Central memory CD8-positive, alpha-beta T cell (primary cell): ENCODE results near the gene TARBP1.
"Not testable (repeated sequence)": the region's sequence is repeated elsewhere in the genome, so short reads cannot be mapped to it uniquely, and the experiment has no call there.

Experiments
- ATAC-seq: fragments of 150-1000 bp; cut with Tn5 transposase; replicated peaks from 2 replicates; pipeline ENCODE4 v1.10.0; 2022; ENCODE audit warnings: mild to moderate bottlenecking, moderate FRiP score, moderate number of reproducible peaks; ENCODE audit not compliant: poor library complexity, severe bottlenecking; ENCODE audit errors: extremely low read depth
- DNase-seq, 2 donors: peaks; one replicate each; pipeline ENCODE4 v3.0.0; 2021; ENCODE audit warnings: low spot score in 2 of 2
- H3K27ac Mint-ChIP-seq: one replicate; pipeline ENCODE4 v1.8.0; 2022; ENCODE audit warnings: low read depth, mild to moderate bottlenecking, moderate library complexity, mixed read lengths
- H3K27me3 Mint-ChIP-seq: one replicate; pipeline ENCODE4 v1.8.0; 2022; ENCODE audit warnings: mixed read lengths
- H3K36me3 Mint-ChIP-seq: one replicate; pipeline ENCODE4 v1.8.0; 2022; ENCODE audit warnings: mild to moderate bottlenecking, moderate library complexity, mixed read lengths; ENCODE audit not compliant: insufficient read depth
- H3K4me1 Mint-ChIP-seq: one replicate; pipeline ENCODE4 v1.8.0; 2022; ENCODE audit warnings: mixed read lengths
- H3K4me3 Mint-ChIP-seq: one replicate; pipeline ENCODE4 v1.8.0; 2022; ENCODE audit warnings: mild to moderate bottlenecking, moderate library complexity, mixed read lengths
- H3K9me3 Mint-ChIP-seq: one replicate; pipeline ENCODE4 v1.8.0; 2022; ENCODE audit warnings: mixed read lengths

Gene TARBP1

DNA sequence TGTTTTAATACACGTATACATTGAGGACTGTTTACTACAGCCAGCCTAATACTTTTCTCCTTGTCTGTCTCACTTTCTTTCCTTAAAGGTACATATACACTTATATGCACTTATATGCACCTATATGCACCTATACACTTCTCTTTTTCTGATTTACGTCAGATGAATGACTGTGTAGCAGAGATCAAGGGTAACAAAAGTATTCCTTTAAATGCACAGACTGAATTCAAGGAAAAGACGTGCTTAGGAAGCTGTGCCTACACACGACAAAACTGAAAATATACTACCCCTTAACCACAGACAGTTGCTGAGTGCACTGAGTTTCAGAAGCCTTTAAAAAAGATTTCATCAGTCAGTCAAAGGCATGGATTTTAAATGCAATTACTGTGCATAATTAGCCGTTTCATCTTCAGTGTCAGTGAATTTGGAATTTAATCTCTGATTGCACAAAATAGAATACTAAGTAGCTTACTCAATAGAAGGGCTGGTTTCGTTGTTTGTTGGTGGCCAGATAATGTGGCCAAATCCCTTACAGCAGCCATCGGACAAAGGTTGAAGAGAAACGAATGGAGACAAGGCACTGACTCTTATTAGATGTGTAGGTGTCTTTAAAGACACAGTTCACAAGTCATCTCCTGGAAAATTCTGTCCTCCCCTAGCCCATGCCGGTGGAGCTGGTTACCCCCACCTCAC, 38.3 kb upstream of the TARBP1 start:
- ATAC-seq, result no peak
- Mint-ChIP-seq H3K36me3 (no peaks in the 10 kb centered on the region), H3K27ac (no peak overlapping the region), H3K4me1 (no peaks in the 10 kb centered on the region), H3K27me3 (peaks cover 8% of the 10 kb centered on the region), H3K9me3 (no peaks in the 10 kb centered on the region), H3K4me3 (no peak overlapping the region)
- DNase-seq, result no peak

GRCh38 chr1:234515821-234516241, 36.9 kb upstream of the TARBP1 start:
- no peak for DNase-seq
- Mint-ChIP-seq H3K4me1 (no peaks in the 10 kb centered on the region), H3K4me3 (no peak overlapping the region), H3K9me3 (no peaks in the 10 kb centered on the region), H3K36me3 (no peaks in the 10 kb centered on the region), H3K27me3 (no peaks in the 10 kb centered on the region), H3K27ac (no peak overlapping the region)
- no peak for ATAC-seq

DNA sequence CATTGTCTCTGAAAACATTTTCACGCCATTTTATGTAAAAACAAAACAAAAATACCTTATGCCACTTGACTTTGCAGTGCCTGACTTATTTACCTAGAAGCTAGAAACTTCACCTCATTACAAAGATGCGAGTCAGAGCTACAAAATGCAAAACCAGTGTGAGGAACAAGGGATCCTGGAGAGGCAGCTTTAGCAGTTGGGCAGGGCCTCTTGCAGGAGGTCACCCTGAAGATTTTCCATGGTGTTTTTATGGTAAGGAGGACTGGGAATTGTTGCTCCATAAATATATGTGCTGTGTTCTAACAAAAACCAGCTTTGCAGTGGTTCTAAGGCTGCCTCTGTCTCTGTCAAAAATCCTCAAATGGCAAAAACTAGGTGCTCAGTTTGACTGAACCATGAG, 36.4 kb upstream of the TARBP1 start:
- Mint-ChIP-seq H3K36me3 (no peaks in the 10 kb centered on the region), H3K4me3 (no peak overlapping the region), H3K9me3 (no peaks in the 10 kb centered on the region), H3K27ac (no peak overlapping the region), H3K27me3 (no peaks in the 10 kb centered on the region), H3K4me1 (no peaks in the 10 kb centered on the region)
- DNase-seq (no peak), ATAC-seq (no peak)

DNA sequence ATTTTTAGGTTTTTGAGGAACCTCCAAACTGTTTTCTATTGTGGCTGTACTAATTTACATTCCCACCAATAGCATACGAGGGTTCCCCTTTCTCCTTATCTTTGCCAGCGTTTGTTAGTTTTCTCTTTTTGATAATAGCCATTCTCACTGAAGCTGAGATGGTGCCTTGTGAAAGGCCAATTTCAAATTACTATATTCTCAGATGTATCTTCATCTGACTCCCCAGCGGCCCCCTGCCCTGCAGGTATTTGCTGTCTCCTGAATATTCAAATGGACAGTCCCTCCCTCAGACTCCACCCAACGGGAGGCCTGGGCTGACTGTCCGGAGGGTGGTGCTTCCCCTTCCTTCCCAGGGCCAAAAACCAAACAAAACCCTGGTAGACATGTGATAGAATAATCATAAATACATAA, 33.5 kb upstream of the TARBP1 start:
- Mint-ChIP-seq H3K36me3 (no peaks in the 10 kb centered on the region), H3K27me3 (peaks cover 20% of the 10 kb centered on the region), H3K27ac (no peak overlapping the region), H3K4me3 (no peak overlapping the region), H3K4me1 (no peaks in the 10 kb centered on the region), H3K9me3 (no peaks in the 10 kb centered on the region)
- DNase-seq, result no peak
- ATAC-seq, result no peak

- Mint-ChIP-seq H3K4me1 (no peaks in the 10 kb centered on the region), H3K27ac (no peak overlapping the region), H3K27me3 (peaks cover 20% of the 10 kb centered on the region), H3K36me3 (no peaks in the 10 kb centered on the region), H3K9me3 (no peaks in the 10 kb centered on the region), H3K4me3 (no peak overlapping the region)
- DNase-seq (no peak), ATAC-seq (no peak)
Measured at GRCh38 chr1:234509457-234510328, 30.7 kb upstream of the TARBP1 start.

DNA sequence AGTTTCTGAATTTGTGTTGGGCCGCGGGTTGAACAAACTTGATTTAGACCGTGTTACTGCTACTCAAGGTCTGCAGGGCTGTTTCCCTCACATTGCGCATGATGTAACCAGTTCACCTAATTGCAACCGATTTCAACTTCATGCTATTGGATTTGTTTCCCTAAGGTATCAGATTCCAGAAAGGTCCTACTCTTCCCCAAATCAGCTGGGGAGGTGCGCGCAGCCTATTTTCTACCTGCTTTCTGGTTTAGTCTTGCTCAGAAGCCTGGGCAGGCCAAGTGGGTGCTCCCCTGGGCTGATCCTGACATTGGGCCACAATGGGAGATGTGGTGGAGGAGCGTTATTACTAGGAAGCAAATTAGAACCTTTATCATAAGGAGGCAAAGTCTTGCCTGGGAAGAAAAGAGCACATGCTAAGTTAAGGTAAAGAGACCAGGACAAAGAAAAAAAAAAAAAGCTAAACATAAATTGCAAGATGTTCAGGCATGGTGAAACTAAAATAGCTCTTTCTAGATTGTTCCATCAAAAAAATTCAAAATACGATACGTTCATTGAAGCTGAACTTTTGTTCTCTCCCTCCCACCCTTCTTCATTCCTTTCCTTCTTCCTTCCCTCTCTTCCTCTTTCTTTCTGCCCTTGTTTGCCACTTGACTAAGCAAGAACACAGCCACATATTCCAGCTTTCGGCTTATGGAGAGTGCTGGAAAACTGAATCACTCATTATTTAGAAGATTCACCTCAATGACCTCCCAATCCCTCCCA, 28.8 kb upstream of the TARBP1 start:
- ATAC-seq (no peak), DNase-seq (no peak)
- Mint-ChIP-seq H3K9me3 (no peaks in the 10 kb centered on the region), H3K27me3 (peaks cover 20% of the 10 kb centered on the region), H3K4me1 (no peaks in the 10 kb centered on the region), H3K36me3 (no peaks in the 10 kb centered on the region), H3K27ac (no peak overlapping the region), H3K4me3 (no peak overlapping the region)

- Mint-ChIP-seq H3K9me3 (no peaks in the 10 kb centered on the region), H3K27me3 (peaks cover 20% of the 10 kb centered on the region), H3K27ac (no peak overlapping the region), H3K4me3 (no peak overlapping the region), H3K4me1 (no peaks in the 10 kb centered on the region), H3K36me3 (no peaks in the 10 kb centered on the region)
- ATAC-seq (no peak), DNase-seq (no peak)
Measured at GRCh38 chr1:234507089-234507488, 28.1 kb upstream of the TARBP1 start.

DNA sequence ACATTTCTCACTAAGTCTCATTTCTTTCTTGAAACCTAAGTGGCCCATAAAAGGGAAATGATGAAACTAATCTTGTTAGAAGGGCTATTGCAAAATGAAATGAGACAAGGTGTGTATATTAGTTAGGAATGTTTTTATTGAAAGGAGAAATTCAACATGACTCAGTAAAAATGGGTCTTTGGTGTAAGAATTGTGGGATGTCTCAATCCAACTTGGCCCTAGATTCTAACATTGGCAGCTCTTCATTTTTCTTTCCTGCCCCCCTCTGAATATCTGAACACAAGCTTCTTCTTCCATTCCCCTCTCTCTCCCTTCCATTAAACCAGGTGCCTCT, 26.8 kb upstream of the TARBP1 start:
- H3K36me3 Mint-ChIP-seq, result no peaks in the 10 kb centered on the region
- no peak overlapping the region for H3K4me3 Mint-ChIP-seq
- no peaks in the 10 kb centered on the region for H3K4me1 Mint-ChIP-seq
- peaks cover 20% of the 10 kb centered on the region for H3K27me3 Mint-ChIP-seq
- ATAC-seq (no peak), DNase-seq (no peak)
- no peak overlapping the region for H3K27ac Mint-ChIP-seq
- H3K9me3 Mint-ChIP-seq, result no peaks in the 10 kb centered on the region

DNA sequence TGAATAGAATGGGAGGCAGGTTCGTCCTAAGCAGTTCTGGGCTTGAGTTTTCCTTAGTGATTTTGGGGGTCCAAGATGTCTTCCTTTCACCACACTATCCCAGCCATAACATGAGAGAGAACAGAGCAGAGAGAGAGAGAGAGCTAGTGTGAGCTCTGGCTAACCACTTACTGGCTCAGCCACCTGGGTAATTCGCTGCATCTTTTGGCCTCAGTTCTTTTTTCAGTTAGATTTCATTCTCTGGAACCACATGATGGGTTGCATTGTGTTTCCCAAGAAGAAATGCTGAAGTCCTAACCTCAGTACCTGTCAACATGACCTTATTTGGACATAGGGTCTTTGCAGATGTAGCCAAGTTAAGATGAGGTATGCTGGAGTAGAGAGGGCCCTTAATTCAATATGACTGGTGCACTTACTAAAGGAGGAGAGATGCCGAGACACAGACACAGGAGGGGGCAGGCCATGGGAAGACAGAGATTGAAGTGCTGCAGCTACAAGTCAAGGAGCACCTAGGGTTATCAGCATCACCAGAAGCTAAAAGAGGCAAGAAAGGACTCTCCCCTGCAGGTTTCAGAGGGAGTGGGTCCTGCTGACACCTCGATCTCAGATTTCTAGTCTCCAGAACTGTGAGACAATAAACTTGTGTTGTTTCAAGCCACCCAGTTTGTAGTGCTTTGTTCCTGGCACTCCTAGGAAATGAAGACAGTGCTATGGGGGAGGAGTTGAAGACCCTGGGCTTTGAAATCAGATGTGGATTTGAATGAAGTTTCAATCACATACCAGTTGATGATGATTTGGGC, 26.2 kb upstream of the TARBP1 start:
- Mint-ChIP-seq H3K4me3 (no peak overlapping the region), H3K4me1 (no peaks in the 10 kb centered on the region), H3K27ac (no peak overlapping the region), H3K27me3 (peaks cover 18% of the 10 kb centered on the region), H3K36me3 (no peaks in the 10 kb centered on the region), H3K9me3 (no peaks in the 10 kb centered on the region)
- no peak for DNase-seq
- ATAC-seq, result no peak

DNA sequence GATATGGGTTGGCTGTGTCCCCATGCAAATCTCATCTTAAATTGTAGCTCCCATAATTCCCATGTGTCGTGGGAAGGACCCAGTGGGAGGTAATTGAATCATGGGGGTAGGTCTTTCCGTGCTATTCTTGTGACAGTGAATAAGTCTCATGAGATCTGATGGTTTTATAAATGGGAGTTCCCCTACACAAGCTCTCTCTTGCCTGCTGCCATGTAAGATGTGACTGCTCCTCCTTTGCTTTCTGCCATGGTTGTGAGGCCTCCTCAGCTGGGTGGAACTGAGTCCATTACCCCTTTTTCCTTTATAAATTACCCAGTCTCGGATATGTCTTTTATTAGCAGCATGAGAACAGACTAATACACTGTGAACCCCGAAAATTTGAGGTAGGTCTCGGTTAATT, 25.3 kb upstream of the TARBP1 start:
- not testable (repeated sequence) for H3K9me3 Mint-ChIP-seq, ATAC-seq, H3K27ac Mint-ChIP-seq, H3K36me3 Mint-ChIP-seq, H3K4me3 Mint-ChIP-seq, H3K27me3 Mint-ChIP-seq, H3K4me1 Mint-ChIP-seq, DNase-seq

DNA sequence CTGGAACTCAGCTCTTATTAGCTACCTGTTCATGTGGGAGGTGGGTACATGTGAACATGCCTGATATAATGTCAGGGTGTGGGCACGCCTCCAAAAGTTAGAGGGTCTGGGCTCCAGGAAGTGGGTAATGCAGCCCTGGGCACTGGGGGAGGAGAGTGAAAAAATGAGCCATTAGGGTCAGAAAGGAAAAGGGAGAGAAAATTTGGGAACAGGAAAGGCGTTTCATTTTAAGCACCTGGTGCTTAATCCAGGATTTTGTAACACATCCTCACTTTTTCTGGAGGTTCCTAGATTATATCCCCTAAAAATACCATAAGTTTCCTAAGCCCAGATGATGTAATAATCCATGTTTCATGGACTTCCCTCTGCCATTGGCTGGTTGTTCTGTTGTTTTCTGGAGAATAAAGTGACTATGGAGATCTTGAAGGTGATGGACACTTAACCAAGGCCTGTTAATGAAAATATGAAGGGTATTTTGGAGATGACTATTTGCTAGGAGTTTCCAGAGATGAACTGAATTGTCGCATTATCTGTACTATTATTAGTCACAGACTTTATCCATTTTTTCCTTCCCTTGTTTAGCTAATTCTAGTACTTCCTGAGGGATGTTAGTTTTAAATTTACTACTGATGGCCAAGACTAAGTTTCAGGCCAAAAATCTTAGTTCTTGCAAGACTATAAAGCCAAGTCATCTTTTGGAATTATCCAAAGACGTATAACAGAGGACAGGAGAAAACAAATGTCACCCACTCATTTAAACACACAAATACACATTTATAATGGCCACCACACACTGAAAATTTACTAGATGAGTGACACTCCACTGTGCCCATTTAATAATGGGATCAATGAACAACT, 24.4 kb upstream of the TARBP1 start:
- Mint-ChIP-seq H3K27ac (no peak overlapping the region), H3K27me3 (peaks cover under 1% of the 10 kb centered on the region), H3K9me3 (no peaks in the 10 kb centered on the region), H3K36me3 (no peaks in the 10 kb centered on the region), H3K4me3 (no peak overlapping the region), H3K4me1 (peaks cover 10% of the 10 kb centered on the region)
- ATAC-seq (no peak), DNase-seq (no peak)
